ENCODE results near the gene CCL13.

DNA sequence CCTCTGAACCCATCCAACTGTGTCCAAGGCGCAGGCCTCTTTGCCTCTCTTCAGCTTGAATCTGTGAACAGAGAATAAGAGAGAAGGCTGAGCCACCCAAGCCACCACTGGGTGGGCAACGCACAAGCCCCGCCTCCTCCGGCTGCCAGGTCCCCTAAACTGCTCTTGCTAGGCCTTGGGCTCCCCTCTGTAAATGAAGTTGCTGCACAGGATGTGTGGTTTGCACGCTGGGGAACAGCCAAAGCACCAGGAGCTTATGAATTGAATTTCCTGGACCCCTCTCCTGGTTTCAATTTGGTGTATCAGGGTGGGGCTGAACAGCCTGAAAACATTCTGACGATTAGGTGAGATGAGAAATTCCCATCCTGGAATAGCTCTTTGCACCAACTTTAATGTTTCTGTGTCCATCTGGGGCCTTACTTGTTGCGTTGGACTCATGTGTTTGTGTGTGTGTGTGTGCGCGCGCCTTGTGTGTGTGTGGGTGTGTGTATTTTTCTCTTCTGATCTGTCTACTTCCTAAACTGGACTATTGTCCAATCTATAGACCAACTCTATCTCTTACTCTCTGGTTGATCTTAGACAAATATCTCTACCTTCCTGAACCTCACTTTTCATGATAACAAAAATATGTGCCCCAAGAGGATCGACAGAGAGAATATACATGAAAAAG, 4.5 kb downstream of the CCL13 start:
- no peak for TF ChIP-seq ELF4 (IDR thresholded peaks at IDR 0.05)
- TF ChIP-seq SP1 (IDR thresholded peaks at IDR 0.05): no peak
- TF ChIP-seq FOXM1 (IDR thresholded peaks at IDR 0.05; ENCODE audit: borderline replicate concordance): no peak
- TF ChIP-seq NFRKB (IDR thresholded peaks at IDR 0.05): no peak
- no peak for TF ChIP-seq L3MBTL2 (conservative IDR thresholded peaks at IDR 0.05)
- no peak for TF ChIP-seq FOXA1 (IDR thresholded peaks at IDR 0.05)
- no peak for TF ChIP-seq SUZ12 (IDR thresholded peaks at IDR 0.05)

All from HEK293T (cell line).